GM12878 (cell line): ENCODE results near the gene TBCCD1. TPM values are rescaled to one million over a fixed set of nuclear protein-coding genes. Genes with fewer than 3 reads are reported as not detected.

Source experiments
- ATF7 ChIP-seq: fragments of 450-650 bp; IDR thresholded peaks from 2 replicates; pipeline ENCODE4 v1.6.1; 2016; ENCODE audit warnings: low read depth, mild to moderate bottlenecking
- BHLHE40 ChIP-seq, 2 experiments: fragments of 450-650 bp in 1 of 2; IDR thresholded peaks; 2 replicates each; pipeline ENCODE4 v1.6.1; 2011 to 2017; ENCODE audit warnings: low read depth in 2 of 2, borderline replicate concordance in 1 of 2, improper control_type of control experiment in 1 of 2, low read length in 1 of 2, mild to moderate bottlenecking in 1 of 2
- CBX3 ChIP-seq: fragments of 200-600 bp; sonication (generic); IDR thresholded peaks from 2 replicates; pipeline ENCODE4 v1.6.1; 2016; ENCODE audit warnings: low read depth, borderline replicate concordance
- CHD1 ChIP-seq: IDR thresholded peaks from 2 replicates; pipeline ENCODE4 v1.6.1; 2012; ENCODE audit warnings: low read depth, low read length, improper control_type of control experiment
- CHD4 ChIP-seq: fragments of 200-600 bp; sonication (generic); IDR thresholded peaks from 2 replicates; pipeline ENCODE4 v1.6.1; 2016; ENCODE audit warnings: mild to moderate bottlenecking
- EP300 ChIP-seq, 2 experiments: fragments of 150-350 bp in 1 of 2; IDR thresholded peaks; 2 replicates each; pipeline ENCODE4 v1.6.1; 2011 to 2012; ENCODE audit warnings: low read depth in 2 of 2, low read length in 2 of 2, borderline replicate concordance in 1 of 2, improper control_type of control experiment in 1 of 2, inconsistent platforms in 1 of 2; ENCODE audit not compliant: control insufficient read depth in 1 of 2
- FOS ChIP-seq: IDR thresholded peaks from 3 replicates; pipeline ENCODE4 v1.6.1; 2011; ENCODE audit warnings: borderline replicate concordance; ENCODE audit not compliant: insufficient read length; ENCODE audit errors: extremely low read depth
- FOXK2 ChIP-seq: fragments of 450-650 bp; IDR thresholded peaks from 2 replicates; pipeline ENCODE4 v1.6.1; 2017; ENCODE audit warnings: mild to moderate bottlenecking, moderate library complexity
- GABPA ChIP-seq: IDR thresholded peaks from 2 replicates; pipeline ENCODE4 v1.6.1; 2014; ENCODE audit warnings: antibody characterized with exemption, low read depth, mild to moderate bottlenecking, inconsistent platforms
- HDAC2 ChIP-seq: fragments of 200-600 bp; sonication (generic); IDR thresholded peaks from 2 replicates; pipeline ENCODE4 v1.6.1; 2017
- IKZF1 ChIP-seq: fragments of 450-650 bp; conservative IDR thresholded peaks from 2 replicates; pipeline ENCODE4 v1.6.1; 2017; ENCODE audit warnings: antibody characterized with exemption, mild to moderate bottlenecking
- KAT2A ChIP-seq: conservative IDR thresholded peaks from 2 replicates; pipeline ENCODE4 v1.6.1; 2011; ENCODE audit warnings: low read depth, low read length; ENCODE audit not compliant: control insufficient read depth
- NFYB ChIP-seq: IDR thresholded peaks from 2 replicates; pipeline ENCODE4 v1.6.1; 2011; ENCODE audit warnings: low read depth, mild to moderate bottlenecking, low read length, improper control_type of control experiment, moderate library complexity; ENCODE audit not compliant: insufficient read depth
- PAX5 ChIP-seq: IDR thresholded peaks from 2 replicates; pipeline ENCODE4 v1.6.1; 2011; ENCODE audit warnings: low read depth, low read length, borderline replicate concordance
- RAD21 ChIP-seq: IDR thresholded peaks from 2 replicates; pipeline ENCODE4 v1.6.1; 2011; ENCODE audit warnings: mild to moderate bottlenecking, low read depth, low read length, moderate library complexity; ENCODE audit not compliant: insufficient read depth
- RAD51 ChIP-seq: fragments of 450-650 bp; IDR thresholded peaks from 2 replicates; pipeline ENCODE4 v1.6.1; 2016; ENCODE audit warnings: moderate library complexity, mild to moderate bottlenecking, inconsistent platforms
- RB1 ChIP-seq: fragments of 450-650 bp; formaldehyde crosslinking; IDR thresholded peaks from 2 replicates; pipeline ENCODE4 v1.6.1; 2017; ENCODE audit warnings: mild to moderate bottlenecking, borderline replicate concordance
- RBBP5 ChIP-seq: fragments of 200-600 bp; sonication (generic); conservative IDR thresholded peaks from 2 replicates; pipeline ENCODE4 v1.6.1; 2016
- RCOR1 ChIP-seq: conservative IDR thresholded peaks from 2 replicates; pipeline ENCODE4 v1.6.1; 2012; ENCODE audit warnings: low read depth, low read length, improper control_type of control experiment
- SRF ChIP-seq, 2 experiments: IDR thresholded peaks; 2 replicates each; pipeline ENCODE4 v1.6.1; 2011; ENCODE audit warnings: low read depth in 2 of 2, low read length in 2 of 2, mild to moderate bottlenecking in 1 of 2, moderate library complexity in 1 of 2
- SUZ12 ChIP-seq: fragments of 200-600 bp; sonication (generic); IDR thresholded peaks from one replicate; pipeline ENCODE4 v1.6.1; 2018; ENCODE audit warnings: antibody characterized with exemption, mild to moderate bottlenecking; ENCODE audit not compliant: unreplicated experiment
- TAF1 ChIP-seq: IDR thresholded peaks from 2 replicates; pipeline ENCODE4 v1.6.1; 2011; ENCODE audit warnings: mild to moderate bottlenecking, low read depth, low read length, borderline replicate concordance
- USF1 ChIP-seq: IDR thresholded peaks from 2 replicates; pipeline ENCODE4 v1.6.1; 2011; ENCODE audit warnings: borderline replicate concordance, low read depth, mild to moderate bottlenecking, moderate library complexity, mixed read lengths, low read length; ENCODE audit not compliant: insufficient read depth; ENCODE audit errors: extremely low read length
- WRNIP1 ChIP-seq: IDR thresholded peaks from 2 replicates; pipeline ENCODE4 v1.6.1; 2011; ENCODE audit warnings: low read depth, low read length, improper control_type of control experiment, borderline replicate concordance
- ZBED1 ChIP-seq: IDR thresholded peaks from 2 replicates; pipeline ENCODE4 v1.6.1; 2016; ENCODE audit warnings: borderline replicate concordance
- ZBTB4 ChIP-seq: fragments of 450-650 bp; formaldehyde crosslinking; IDR thresholded peaks from 2 replicates; pipeline ENCODE4 v1.4.0; 2022; ENCODE audit warnings: mild to moderate bottlenecking, moderate library complexity
- ZNF24 ChIP-seq: fragments of 450-650 bp; IDR thresholded peaks from 2 replicates; pipeline ENCODE4 v1.6.1; 2017; ENCODE audit warnings: antibody characterized with exemption, mild to moderate bottlenecking
- ZNF274 ChIP-seq: IDR thresholded peaks from one replicate; pipeline ENCODE4 v1.8.0; 2011; ENCODE audit not compliant: insufficient read length, insufficient read depth
- polyA plus RNA-seq, 11 experiments: library from polyadenylated mRNA; depleted of rRNA in 4 of 11; unstranded in 6 of 11; stranded (reverse) in 5 of 11; fragments of >200 nt; fragmentation: Nextera tagmentation in 4 of 11; fragmentation: Illumina TruSeq in 1 of 11; extraction: Ambion mirVana in 4 of 11; extraction: Trizol in 1 of 11; gene quantifications; 1 replicate in 1 of 11; 2 replicates in 10 of 11; pipeline versions ENCODE4 v1.2.1 to v1.2.3, GENCODE V29; 2011 to 2016; ENCODE audit warnings: inconsistent platforms in 2 of 11, missing spikeins in 2 of 11, low read depth in 1 of 11
- total RNA-seq, 4 experiments: library from RNA; depleted of rRNA in 3 of 4; stranded (reverse); fragments of >200 nt in 3 of 4; fragmentation: Illumina TruSeq in 1 of 4; extraction: Trizol in 1 of 4; gene quantifications; 2 replicates each; pipeline versions ENCODE4 v1.2.1 to v1.2.3, GENCODE V29; 2013 to 2021

Gene TBCCD1
- total and polyA plus RNA-seq, 10 of the 15 experiments (the other 5 are each of a cell fraction or from before 2014, with no cell fraction given) = 6.9 to 23.4 (median 14.7) TPM

- 0 out of 4 replicates have a peak, but pooled peaks of 1 of the 2 experiments have one; percentile 20 for TF ChIP-seq EP300 (IDR thresholded peaks at IDR 0.05; ENCODE audit: borderline replicate concordance in 1 of 2, control insufficient read depth in 1 of 2, low read depth in 2 of 2, low read length in 2 of 2)
- TF ChIP-seq RBBP5 = no peak
- TF ChIP-seq FOXK2 = no peak
- peak; percentile 60; the same call in 1 of the 2 replicates for TF ChIP-seq ZNF24
- TF ChIP-seq GABPA = no peak
- no peak for TF ChIP-seq SRF (IDR thresholded peaks at IDR 0.05; ENCODE audit: low read depth in 2 of 2, low read length in 2 of 2)
- TF ChIP-seq PAX5 = peak; percentile 81
- TF ChIP-seq RCOR1 = peak; percentile 87; the same call in 1 of the 2 replicates
- TF ChIP-seq ZBTB4 (CRISPR knock-in tag) = no peak
- TF ChIP-seq SUZ12 = no peak
- TF ChIP-seq CHD1 = no peak
- peak; percentile 93; the same call in 1 of the 2 replicates for TF ChIP-seq RB1
- no peak for TF ChIP-seq USF1
- TF ChIP-seq TAF1 = peak; percentile 83; the same call in 1 of the 2 replicates
- TF ChIP-seq ZBED1 = no peak
- peak; percentile 42 for TF ChIP-seq ATF7
- no peak for TF ChIP-seq CHD4
- TF ChIP-seq IKZF1 = peak; percentile 88
- no peak for TF ChIP-seq ZNF274
- TF ChIP-seq NFYB = no peak
- no peak for TF ChIP-seq CBX3
- no peak for TF ChIP-seq KAT2A
- no peak for TF ChIP-seq HDAC2
- TF ChIP-seq FOS = no peak
- no peak for TF ChIP-seq RAD21
- no peak for TF ChIP-seq WRNIP1
- no peak for TF ChIP-seq RAD51
- TF ChIP-seq BHLHE40 (IDR thresholded peaks at IDR 0.05; ENCODE audit: borderline replicate concordance in 1 of 2, low read depth in 2 of 2, low read length in 1 of 2) = peak; percentile 11 to 73; a peak in 2 of 4 replicates
Measured at GRCh38 chr3:186567072-186567921, at the start of gene TBCCD1 (continued).
